Measurements from ENCODE around the gene ATPAF2. TPM values are rescaled to one million over a fixed set of nuclear protein-coding genes. Genes with fewer than 3 reads are reported as not detected.

ATPAF2 gene
- total and polyA plus RNA-seq, 2 experiments from 2014 or later: 24.3 to 25.7 TPM

- H3K27ac ChIP-seq (ENCODE audit: low read depth): no peak overlapping the region
- no peaks in the 10 kb centered on the region for H3F3A ChIP-seq (replicated peaks; ENCODE audit: low read depth)
- TF ChIP-seq ZNF462 (CRISPR knock-in tag; IDR thresholded peaks at IDR 0.05) (no peak), STAT1 (IDR thresholded peaks at IDR 0.05; ENCODE audit: unreplicated experiment) (no peak), CREB1 (CRISPR knock-in tag; IDR thresholded peaks at IDR 0.05; ENCODE audit: low read depth) (no peak), ETS1 (IDR thresholded peaks at IDR 0.05) (no peak), EZH2 (IDR thresholded peaks at IDR 0.05; ENCODE audit: low read depth, unreplicated experiment) (no peak)
- H3K4me3 ChIP-seq: no peak overlapping the region
- peak overlapping the region; percentile 49; the same call in 1 of the 2 replicates for H3K27ac Mint-ChIP-seq
- H3K36me3 Mint-ChIP-seq (ENCODE audit: low read depth): no peaks in the 10 kb centered on the region; the same call in 2 of the 3 replicates
- H3K27me3 ChIP-seq (ENCODE audit: insufficient read depth): no peaks in the 10 kb centered on the region
- H3K27me3 Mint-ChIP-seq (ENCODE audit: insufficient read depth, low read depth, poor library complexity): peaks cover 2% of the 10 kb centered on the region
- H3K4me1 ChIP-seq (ENCODE audit: insufficient read depth): 0 out of 2 replicates have a peak, but pooled peaks cover under 1% of the 10 kb centered on the region
- no peak overlapping the region for H2AFZ ChIP-seq
- no peaks in the 10 kb centered on the region for H3K36me3 ChIP-seq (ENCODE audit: insufficient read depth)
- no peaks in the 10 kb centered on the region for H3K9me3 Mint-ChIP-seq
- no peak overlapping the region for H3K4me3 Mint-ChIP-seq
- no peaks in the 10 kb centered on the region for H4K20me1 ChIP-seq (replicated peaks; ENCODE audit: insufficient read depth)
- DNase-seq (ENCODE audit: low spot score) (no peak), ATAC-seq (no peak)
- H3K4me2 ChIP-seq: no peak overlapping the region
- no peaks in the 10 kb centered on the region for H3K9me2 ChIP-seq (ENCODE audit: insufficient read depth)
- no peaks in the 10 kb centered on the region for H3K79me2 ChIP-seq (replicated peaks; ENCODE audit: insufficient read depth)
- H3K4me1 Mint-ChIP-seq: no peaks in the 10 kb centered on the region
These were observed 13.6 kb downstream of the ATPAF2 start for GRCh38 chr17:18025241-18025944.
